ENCODE data around the gene ANKRD7.
A peak's percentile ranks its signal among the peaks of the same experiment; 100 is the strongest.
"Not testable (repeated sequence)": the region's sequence is repeated elsewhere in the genome, so short reads cannot be mapped to it uniquely, and the experiment has no call there.

ANKRD7 gene

DNA sequence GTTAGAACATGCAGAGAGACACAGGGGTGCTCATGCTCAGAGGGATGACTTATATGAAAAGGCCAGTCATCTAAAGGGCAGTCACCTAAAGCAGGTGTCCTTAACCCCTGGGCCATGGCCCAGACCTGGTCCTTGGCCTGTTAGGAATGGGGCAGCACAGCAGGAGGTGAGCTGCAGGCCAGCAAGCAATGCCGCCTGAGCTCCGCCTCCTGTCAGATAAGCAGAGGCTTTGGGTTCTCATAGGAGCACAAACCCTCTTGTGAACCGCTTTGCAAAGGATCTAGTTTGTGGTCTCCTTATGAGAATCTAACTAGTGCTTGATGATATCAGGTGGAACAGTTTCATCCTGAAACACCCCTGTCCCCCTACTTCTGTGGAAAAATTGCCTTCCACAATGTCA lies 14.5 kb downstream of the ANKRD7 start:
- DNase-seq: no peak

DNA sequence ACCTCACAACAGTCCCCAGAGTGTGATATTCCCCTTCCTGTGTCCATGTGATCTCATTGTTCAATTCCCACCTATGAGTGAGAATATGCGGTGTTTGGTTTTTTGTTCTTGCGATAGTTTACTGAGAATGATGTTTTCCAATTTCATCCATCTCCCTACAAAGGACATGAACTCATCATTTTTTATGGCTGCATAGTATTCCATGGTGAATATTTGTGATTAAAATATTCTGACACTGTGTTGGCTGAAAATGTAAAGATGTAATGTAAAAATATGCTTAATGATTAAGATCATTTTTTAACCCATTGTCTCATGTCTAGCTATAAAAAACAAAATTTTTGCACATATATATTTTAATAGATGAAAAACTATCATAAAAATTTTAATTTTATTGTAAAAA lies 15.8 kb downstream of the ANKRD7 start:
- DNase-seq: not testable (repeated sequence)

DNA sequence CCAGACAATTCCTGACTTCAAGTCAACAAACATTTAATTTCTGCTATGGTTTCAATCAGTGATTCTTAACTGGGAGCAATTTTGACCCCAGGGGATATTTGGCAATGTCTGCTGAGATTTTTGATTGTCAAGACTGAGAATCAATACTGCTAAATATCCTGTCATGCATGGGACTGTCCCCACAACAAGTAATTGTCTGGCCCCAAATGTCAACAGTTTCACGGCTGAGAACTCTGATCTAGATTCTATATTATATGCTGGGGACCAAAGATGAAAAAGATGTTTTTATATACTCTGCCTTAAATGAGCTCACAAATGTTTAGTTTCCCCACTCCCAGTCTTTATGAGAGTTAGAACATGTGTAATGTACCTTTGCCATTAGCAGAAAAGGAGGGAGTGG lies 19.2 kb downstream of the ANKRD7 start:
- DNase-seq: no peak

DNA sequence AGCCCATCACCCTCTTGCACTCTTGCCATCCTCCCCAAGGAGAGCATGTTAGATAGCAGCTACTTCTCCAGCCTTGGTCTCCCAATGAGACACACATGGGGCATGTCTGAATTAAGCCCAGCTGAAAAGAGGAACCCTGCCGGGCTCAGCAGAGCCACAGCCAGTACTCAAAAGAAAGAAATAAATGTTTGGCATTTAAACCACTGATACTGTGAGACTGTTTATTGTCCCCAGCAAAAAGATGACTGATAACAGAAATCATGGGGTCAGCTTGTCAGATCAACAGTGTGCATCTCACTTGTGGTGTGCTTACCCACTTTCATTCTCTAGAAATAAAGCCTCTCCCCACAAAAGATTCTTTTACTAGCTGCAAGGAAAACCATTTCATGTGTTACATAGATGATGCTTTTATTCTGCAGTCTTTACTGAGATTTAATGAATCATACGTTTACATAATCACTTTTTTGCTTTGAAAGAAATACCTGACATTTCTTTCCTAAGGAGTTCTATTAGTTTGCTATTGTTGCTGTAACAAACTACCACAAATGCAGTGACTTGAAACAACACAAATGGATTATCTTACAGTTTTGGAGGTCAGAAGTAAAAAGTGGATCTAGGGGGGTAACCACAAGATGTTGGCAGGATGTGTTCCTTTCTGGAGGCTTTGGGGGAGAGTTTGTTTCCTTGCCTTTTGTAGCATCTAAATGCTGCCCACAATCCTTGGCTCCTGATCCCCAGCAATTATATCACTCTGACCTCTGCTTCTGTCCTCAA lies 20.9 kb downstream of the ANKRD7 start:
- peak; percentile 66 for DNase-seq

DNA sequence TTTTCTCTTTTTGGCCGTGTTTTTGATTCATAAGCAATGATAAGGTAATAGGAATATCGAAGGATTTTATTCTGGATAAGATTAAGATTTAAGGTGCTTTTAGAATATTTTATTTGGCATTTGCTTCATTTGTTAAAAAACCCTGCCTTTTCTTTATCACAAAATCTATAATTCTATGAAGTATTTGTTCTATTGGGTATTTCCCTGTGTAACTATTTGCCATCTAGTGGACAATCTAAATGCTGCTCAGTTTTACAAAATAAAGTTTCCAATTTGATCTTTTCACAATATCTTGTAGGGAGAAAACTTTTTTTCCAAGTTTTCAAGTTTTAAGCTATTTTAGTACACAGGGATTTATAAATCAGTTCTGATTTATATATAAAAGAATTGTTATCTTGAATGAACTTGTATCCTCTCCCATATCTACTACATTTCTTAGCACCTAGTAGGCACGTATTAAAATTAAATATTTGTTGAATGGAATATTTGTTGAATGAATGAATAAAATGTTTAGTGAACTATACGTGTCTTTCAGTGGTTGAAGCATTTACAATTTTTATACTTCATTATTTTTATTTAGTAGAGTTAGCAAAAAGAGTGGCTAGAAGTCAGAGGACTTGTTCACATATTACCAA lies 26.5 kb downstream of the ANKRD7 start:
- peak; percentile 54 for DNase-seq

DNA sequence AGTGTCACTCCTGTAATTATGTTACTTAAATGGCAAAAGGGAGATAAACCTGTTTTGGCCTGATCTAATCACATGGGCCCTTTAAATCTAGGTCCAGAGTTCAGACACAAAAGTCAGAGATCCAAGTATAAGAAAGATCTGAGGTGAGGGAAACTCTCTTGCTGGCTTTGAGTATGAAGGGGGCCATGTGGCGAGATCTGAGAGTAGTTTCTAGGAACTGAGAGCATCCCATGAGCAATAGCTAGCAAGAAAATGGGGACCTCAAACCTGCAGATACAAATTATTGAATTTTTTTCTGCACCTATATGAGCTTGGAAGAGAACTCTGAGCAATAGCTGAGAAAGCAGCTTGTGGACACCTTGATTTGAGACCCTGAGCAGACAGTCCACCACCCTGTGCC lies 27.6 kb downstream of the ANKRD7 start:
- no peak for DNase-seq

DNA sequence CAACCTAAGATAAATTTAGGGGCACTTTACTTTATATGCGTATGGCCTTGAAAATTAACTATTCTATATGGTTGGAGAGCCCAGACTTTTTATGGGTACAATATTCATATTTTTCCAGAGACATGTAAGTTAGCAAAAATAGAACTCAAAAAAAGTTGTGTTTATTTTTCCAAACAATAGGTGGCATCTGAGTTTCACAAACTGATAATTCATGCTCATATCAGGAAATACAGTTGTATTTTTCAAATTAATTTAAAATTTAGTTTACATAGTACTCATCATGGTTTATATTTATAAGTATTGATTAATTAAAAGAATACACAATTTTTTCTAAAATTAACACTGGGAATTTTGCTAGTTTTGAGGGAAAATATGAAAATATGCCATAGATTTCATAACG lies 34.6 kb downstream of the ANKRD7 start:
- DNase-seq: peak; percentile 48

DNA sequence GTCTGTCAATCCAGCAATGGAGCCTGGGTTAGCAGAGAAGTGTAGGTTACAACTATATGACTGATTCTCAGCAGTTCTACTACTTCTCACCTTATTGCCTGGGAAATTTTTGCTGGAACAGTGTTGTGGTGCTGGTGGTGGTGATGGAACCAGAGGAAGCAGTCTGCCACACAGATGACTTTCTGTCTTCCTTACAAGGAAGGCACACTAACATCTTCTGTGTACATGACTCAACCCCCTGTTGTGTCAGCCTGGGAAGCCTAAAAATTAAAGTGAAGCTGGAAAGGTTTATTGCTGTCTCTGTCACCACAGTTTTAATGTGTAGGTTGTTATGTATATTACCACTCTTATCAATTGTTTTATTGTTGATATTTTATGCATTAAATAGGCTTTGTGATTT lies 40.3 kb downstream of the ANKRD7 start:
- no peak for DNase-seq

DNA sequence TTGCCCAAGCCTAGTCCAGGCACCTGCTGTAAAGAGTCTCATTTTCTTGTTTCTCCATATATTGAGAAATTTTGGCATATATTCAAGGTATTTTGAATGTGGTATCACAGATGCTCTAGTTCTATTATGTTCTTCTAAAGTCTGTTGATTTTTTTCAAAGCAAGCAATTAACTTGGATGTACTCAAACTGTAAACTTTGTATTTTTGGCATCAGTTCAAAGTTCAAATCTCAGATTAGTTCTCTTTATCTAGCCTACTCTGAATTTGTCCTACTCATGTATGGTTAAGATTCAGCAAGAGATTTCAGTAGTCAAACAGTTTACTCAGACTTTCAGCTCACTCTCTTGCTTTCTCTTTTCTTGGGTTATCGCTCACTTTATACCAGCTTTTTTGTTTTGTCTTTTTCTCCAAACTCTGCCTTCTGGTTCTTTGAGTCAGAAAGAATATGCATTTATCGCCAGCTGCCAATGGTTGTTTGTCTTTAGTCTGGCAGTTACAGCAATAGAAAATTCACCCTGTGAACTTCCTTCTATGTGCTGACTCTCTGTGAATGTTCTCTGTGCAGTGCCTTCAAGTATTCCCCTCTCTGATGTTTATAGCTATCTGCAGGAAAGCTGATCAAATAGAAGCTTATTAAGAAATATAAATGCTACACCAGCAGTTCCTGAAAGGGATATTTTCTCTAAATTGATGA lies 56.0 kb downstream of the ANKRD7 start:
- DNase-seq: no peak

DNA sequence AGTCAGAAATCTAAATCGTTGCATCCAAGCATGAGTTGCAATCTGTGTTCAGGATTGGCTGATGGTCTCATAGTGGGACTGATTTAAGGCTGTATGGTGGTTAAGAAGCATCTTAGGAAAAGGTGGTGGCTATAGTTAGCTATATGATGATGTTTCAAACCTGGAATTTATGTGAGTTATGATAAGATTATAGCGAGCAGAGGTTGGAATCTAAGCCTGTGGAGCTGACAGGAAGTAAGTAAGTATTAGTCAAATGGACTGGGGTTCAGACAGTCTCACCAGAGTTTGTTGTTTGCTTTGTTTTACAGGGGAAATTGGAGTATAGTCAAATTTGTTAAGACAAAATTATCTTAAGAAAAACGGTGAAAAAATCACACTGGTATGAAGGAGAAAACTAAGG lies 56.7 kb downstream of the ANKRD7 start:
- no peak for DNase-seq

DNA sequence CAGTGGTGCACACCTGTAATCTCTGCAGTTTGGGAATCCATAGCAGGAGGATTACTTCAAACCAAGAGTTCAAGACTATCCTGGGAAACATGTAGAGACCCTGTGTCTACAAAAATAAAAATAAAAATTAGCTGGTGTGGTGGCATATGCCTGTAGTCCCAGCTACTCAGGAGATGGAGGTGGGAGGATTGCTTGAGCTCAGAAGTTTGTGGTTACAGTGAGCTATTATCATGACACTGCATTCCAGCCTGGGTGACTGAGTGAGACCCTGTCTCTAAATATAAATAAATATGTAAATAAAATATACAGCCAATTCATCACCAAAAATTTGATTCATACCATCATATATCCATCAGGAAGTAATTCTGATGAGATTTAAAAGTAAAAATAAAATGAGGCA lies 60.9 kb downstream of the ANKRD7 start:
- peak; percentile 54 for DNase-seq

DNA sequence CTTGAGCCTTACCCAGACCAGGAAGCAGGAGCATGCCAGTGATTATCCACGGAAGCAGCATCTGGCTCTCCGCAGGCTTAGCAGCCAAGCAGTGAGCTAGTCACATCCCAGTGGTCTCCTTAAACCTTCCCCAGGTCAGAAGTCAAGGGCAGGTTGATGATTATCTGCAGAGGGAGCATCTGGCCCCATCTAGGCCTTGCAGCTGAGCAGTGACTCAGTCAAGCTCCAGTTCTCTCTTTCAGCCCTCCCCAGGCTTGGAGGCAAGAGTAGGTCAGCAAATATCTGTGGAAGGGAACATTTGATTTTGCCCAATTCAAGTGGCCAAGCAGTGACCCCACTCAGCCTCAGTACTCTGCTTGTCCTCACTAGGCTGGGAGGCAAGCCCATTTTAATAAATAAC lies 61.6 kb downstream of the ANKRD7 start:
- no peak for DNase-seq

DNA sequence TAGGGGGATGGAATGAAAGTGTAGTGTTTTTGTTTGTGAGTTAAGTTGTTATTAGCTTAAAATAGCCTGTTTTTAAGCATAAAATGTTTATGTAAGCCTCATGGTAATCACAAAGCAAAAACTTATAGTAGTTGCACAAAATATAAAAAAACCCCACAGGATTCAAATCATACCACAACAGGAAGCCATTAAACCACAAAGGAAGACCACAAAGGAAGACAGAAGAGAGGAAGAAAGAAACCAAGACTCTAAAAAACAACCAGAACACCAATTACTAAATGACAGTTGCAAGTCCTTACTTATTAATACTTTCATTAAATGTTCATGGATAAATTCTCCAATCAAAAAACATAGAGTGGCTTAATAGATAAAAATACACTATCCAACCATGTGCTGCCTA lies 63.6 kb downstream of the ANKRD7 start:
- peak; percentile 72 for DNase-seq

DNA sequence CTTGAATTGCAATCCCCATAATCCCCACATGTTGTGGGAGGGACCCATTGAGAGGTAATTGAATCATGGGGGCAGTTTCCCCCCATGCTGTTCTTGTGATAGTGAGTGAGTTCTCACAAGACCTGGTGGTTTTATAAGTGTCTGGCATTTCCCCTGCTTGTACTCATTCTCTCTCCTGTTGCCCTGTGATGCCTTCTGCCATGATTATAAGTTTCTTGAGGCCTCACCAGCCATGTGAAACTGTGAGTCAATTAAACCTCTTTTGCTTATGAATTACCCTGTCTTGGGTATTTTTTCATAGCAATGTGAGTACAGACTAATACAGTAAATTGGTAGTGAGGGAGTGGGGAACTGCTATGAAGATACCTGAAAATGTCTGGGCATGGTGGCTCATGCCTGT lies 65.0 kb downstream of the ANKRD7 start:
- DNase-seq: no peak

All from OCI-M1 (cell line).